Left renal pelvis (tissue), 4 donors: ENCODE data around the gene NDST4. TPM values are rescaled to one million over a fixed set of nuclear protein-coding genes. Genes with fewer than 3 reads are reported as not detected.
A peak's percentile ranks its signal among the peaks of the same experiment; 100 is the strongest.
"Not testable (repeated sequence)": the region's sequence is repeated elsewhere in the genome, so short reads cannot be mapped to it uniquely, and the experiment has no call there.

Source experiments
- DNase-seq, 4 donors: peaks; one replicate each; pipeline ENCODE4 v3.0.0-alpha.2; 2013; ENCODE audit warnings: low read depth in 4 of 4, low spot score in 3 of 4
- polyA plus RNA-seq, 4 donors: library from polyadenylated mRNA; unstranded; fragments of 120-200 nt; gene quantifications; one replicate each; pipeline ENCODE4 v1.2.1, GENCODE V29; 2013; ENCODE audit not compliant: insufficient read length in 4 of 4

Gene NDST4
- polyA plus RNA-seq, 4 donors, result 0.83 to 5.0 (median 1.0) TPM

- DNase-seq, result no peak
These were observed 54.9 kb downstream of the NDST4 start for GRCh38 chr4:115058533-115058932.

GRCh38 chr4:115054836-115055235, 58.6 kb downstream of the NDST4 start:
- no peak for DNase-seq

- DNase-seq, result no peak
These were observed 60.1 kb downstream of the NDST4 start for GRCh38 chr4:115053313-115053712.

- no peak for DNase-seq
These were observed 70.9 kb downstream of the NDST4 start for GRCh38 chr4:115042496-115042895.

- DNase-seq, result no peak
These were observed 83.1 kb downstream of the NDST4 start for GRCh38 chr4:115030281-115030680.

GRCh38 chr4:115028682-115029410, 84.6 kb downstream of the NDST4 start:
- no peak for DNase-seq

- no peak for DNase-seq
These were observed 113.5 kb downstream of the NDST4 start for GRCh38 chr4:114999880-115000279.

GRCh38 chr4:114998316-114998715, 115.1 kb downstream of the NDST4 start:
- DNase-seq, result no peak

GRCh38 chr4:114997576-114998247, 115.7 kb downstream of the NDST4 start:
- no peak for DNase-seq

GRCh38 chr4:114986133-114986532, 127.3 kb downstream of the NDST4 start:
- no peak for DNase-seq

GRCh38 chr4:114980932-114981708, 132.3 kb downstream of the NDST4 start:
- DNase-seq, result no peak

GRCh38 chr4:114980399-114980798, 133.0 kb downstream of the NDST4 start:
- not testable (repeated sequence) for DNase-seq

- DNase-seq, result no peak
These were observed 136.5 kb downstream of the NDST4 start for GRCh38 chr4:114976901-114977300.

- no peak for DNase-seq
These were observed 149.4 kb downstream of the NDST4 start for GRCh38 chr4:114964026-114964425.

- no peak for DNase-seq
These were observed 167.8 kb downstream of the NDST4 start for GRCh38 chr4:114945616-114946015.

GRCh38 chr4:114941503-114941902, 171.9 kb downstream of the NDST4 start:
- DNase-seq, result no peak

GRCh38 chr4:114927881-114928280, 185.5 kb downstream of the NDST4 start:
- DNase-seq, result no peak

- no peak for DNase-seq
These were observed 186.8 kb downstream of the NDST4 start for GRCh38 chr4:114926583-114926982.

- no peak for DNase-seq
These were observed 189.1 kb downstream of the NDST4 start for GRCh38 chr4:114924311-114924710.

- no peak for DNase-seq
These were observed 190.9 kb downstream of the NDST4 start for GRCh38 chr4:114922592-114922933.

GRCh38 chr4:114921790-114922591, 191.4 kb downstream of the NDST4 start:
- peak in 1 of 4 donors; percentile 4 for DNase-seq
